HepG2 (cell line): ENCODE results near the gene AGRN.

Experiments
- CBX1 ChIP-seq: IDR thresholded peaks from one replicate; pipeline ENCODE4 v1.6.1; 2016; ENCODE audit warnings: antibody characterized with exemption, low read depth
- CTCF ChIP-seq: sonication (generic); formaldehyde crosslinking; IDR thresholded peaks from 2 replicates; pipeline ENCODE4 v1.5.0; 2020; ENCODE audit warnings: mild to moderate bottlenecking, missing genetic modification reagents, moderate library complexity
- HHEX ChIP-seq: IDR thresholded peaks from 2 replicates; pipeline ENCODE4 v1.6.1; 2016; ENCODE audit warnings: control low read depth
- MAF1 ChIP-seq: sonication (generic); formaldehyde crosslinking; IDR thresholded peaks from 2 replicates; pipeline ENCODE4 v1.5.0; 2020; ENCODE audit warnings: missing genetic modification reagents, borderline replicate concordance
- MED1 ChIP-seq: sonication (generic); formaldehyde crosslinking; IDR thresholded peaks from 2 replicates; pipeline ENCODE4 v1.4.0; 2020; ENCODE audit warnings: missing genetic modification reagents
- POLR2A ChIP-seq, 2 experiments: IDR thresholded peaks; 2 replicates each; pipeline ENCODE4 v1.6.1; 2011; ENCODE audit warnings: low read depth in 2 of 2, low read length in 2 of 2, mild to moderate bottlenecking in 1 of 2, moderate library complexity in 1 of 2; ENCODE audit not compliant: insufficient read depth in 1 of 2
- POLR2AphosphoS5 ChIP-seq: IDR thresholded peaks from 2 replicates; pipeline ENCODE4 v1.6.1; 2012; ENCODE audit warnings: low read depth, low read length
- ZBTB8A ChIP-seq: sonication (generic); formaldehyde crosslinking; IDR thresholded peaks from 2 replicates; pipeline ENCODE4 v1.4.0; 2020; ENCODE audit warnings: mild to moderate bottlenecking, low read depth, missing genetic modification reagents, borderline replicate concordance
- ZNF256 ChIP-seq: sonication (generic); formaldehyde crosslinking; conservative IDR thresholded peaks from 2 replicates; pipeline ENCODE4 v1.4.0; 2020; ENCODE audit warnings: missing genetic modification reagents
- ZNF274 ChIP-seq: sonication (generic); formaldehyde crosslinking; IDR thresholded peaks from 2 replicates; pipeline ENCODE4 v1.5.1; 2020; ENCODE audit warnings: mild to moderate bottlenecking, missing genetic modification reagents
- TF ChIP-seq, protein P1 (sequence below): sonication (generic); formaldehyde crosslinking; conservative IDR thresholded peaks from 2 replicates; pipeline ENCODE4 v1.8.0; 2022; ENCODE audit warnings: low read depth, missing genetic modification reagents
- TF ChIP-seq, protein P2 (sequence below): sonication (generic); formaldehyde crosslinking; IDR thresholded peaks from 2 replicates; pipeline ENCODE4 v1.4.0; 2020; ENCODE audit warnings: missing genetic modification reagents

DNA sequence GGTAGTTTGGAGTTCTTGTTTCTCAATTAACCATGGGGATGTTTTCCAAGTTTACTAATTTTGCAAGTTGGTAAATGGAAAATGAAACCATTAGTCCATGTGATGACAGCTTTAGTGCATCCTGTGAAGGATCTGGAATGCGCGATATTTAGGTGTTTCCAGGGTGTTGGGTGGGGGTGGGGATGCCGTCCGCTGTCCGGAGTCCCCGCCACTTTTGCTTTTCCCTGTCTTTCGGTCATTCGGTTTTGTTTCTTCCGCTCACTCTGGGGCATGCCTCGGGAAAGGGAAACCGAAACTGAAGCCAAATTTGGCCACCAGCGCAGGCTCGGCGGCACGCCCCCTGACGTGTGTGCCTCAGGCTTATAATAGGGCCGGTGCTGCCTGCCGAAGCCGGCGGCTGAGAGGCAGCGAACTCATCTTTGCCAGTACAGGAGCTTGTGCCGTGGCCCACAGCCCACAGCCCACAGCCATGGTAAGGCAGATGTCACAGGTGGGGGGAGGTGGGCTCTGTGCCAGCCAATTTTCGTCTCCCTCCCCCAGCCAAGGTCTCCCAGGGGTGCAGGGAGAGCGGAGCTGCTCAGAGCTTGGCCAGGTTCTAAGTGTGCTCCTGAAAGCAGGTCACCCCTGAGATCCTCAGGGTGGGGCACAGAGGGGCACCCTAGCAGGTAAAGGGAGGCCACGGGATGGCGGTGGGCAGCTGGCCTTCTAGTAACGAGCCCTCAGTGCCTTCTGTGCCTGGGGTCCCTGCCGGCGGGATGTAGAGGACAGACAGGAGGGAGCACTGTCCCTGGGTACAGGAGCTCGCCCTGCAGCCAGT lies 6.6 kb upstream of the AGRN start, which contains the start of gene ISG15:
- TF ChIP-seq ZNF256 (CRISPR knock-in tag): no peak
- peak; percentile 42; the same call in 1 of the 2 replicates for TF ChIP-seq ZNF274 (CRISPR knock-in tag)
- TF ChIP-seq MAF1 (CRISPR knock-in tag): no peak
- TF ChIP-seq ZBTB8A (CRISPR knock-in tag): no peak
- TF ChIP-seq HHEX (CRISPR knock-in tag): no peak
- TF ChIP-seq, protein P1, sequence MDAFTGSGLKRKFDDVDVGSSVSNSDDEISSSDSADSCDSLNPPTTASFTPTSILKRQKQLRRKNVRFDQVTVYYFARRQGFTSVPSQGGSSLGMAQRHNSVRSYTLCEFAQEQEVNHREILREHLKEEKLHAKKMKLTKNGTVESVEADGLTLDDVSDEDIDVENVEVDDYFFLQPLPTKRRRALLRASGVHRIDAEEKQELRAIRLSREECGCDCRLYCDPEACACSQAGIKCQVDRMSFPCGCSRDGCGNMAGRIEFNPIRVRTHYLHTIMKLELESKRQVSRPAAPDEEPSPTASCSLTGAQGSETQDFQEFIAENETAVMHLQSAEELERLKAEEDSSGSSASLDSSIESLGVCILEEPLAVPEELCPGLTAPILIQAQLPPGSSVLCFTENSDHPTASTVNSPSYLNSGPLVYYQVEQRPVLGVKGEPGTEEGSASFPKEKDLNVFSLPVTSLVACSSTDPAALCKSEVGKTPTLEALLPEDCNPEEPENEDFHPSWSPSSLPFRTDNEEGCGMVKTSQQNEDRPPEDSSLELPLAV (CRISPR knock-in tag): no peak
- TF ChIP-seq CTCF (CRISPR knock-in tag): peak; percentile 30; the same call in 1 of the 2 replicates
- no peak for TF ChIP-seq POLR2A (IDR thresholded peaks at IDR 0.05; ENCODE audit: insufficient read depth in 1 of 2, low read depth in 2 of 2, low read length in 2 of 2)
- 0 out of 2 replicates have a peak, but pooled peaks have one; percentile 20 for TF ChIP-seq MED1 (CRISPR knock-in tag)
- TF ChIP-seq, protein P2, sequence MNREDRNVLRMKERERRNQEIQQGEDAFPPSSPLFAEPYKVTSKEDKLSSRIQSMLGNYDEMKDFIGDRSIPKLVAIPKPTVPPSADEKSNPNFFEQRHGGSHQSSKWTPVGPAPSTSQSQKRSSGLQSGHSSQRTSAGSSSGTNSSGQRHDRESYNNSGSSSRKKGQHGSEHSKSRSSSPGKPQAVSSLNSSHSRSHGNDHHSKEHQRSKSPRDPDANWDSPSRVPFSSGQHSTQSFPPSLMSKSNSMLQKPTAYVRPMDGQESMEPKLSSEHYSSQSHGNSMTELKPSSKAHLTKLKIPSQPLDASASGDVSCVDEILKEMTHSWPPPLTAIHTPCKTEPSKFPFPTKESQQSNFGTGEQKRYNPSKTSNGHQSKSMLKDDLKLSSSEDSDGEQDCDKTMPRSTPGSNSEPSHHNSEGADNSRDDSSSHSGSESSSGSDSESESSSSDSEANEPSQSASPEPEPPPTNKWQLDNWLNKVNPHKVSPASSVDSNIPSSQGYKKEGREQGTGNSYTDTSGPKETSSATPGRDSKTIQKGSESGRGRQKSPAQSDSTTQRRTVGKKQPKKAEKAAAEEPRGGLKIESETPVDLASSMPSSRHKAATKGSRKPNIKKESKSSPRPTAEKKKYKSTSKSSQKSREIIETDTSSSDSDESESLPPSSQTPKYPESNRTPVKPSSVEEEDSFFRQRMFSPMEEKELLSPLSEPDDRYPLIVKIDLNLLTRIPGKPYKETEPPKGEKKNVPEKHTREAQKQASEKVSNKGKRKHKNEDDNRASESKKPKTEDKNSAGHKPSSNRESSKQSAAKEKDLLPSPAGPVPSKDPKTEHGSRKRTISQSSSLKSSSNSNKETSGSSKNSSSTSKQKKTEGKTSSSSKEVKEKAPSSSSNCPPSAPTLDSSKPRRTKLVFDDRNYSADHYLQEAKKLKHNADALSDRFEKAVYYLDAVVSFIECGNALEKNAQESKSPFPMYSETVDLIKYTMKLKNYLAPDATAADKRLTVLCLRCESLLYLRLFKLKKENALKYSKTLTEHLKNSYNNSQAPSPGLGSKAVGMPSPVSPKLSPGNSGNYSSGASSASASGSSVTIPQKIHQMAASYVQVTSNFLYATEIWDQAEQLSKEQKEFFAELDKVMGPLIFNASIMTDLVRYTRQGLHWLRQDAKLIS: no peak
- TF ChIP-seq CBX1: no peak
- TF ChIP-seq POLR2AphosphoS5: peak; percentile 56
